PC-9 (cell line): Measurements from ENCODE around the gene IL20. TPM values are rescaled to one million over a fixed set of nuclear protein-coding genes. Genes with fewer than 3 reads are reported as not detected.

Experiments
- BruUV-seq: library from RNA; stranded (reverse); fragments of 400-500 nt; replicated peaks from 2 replicates; lab custom pipeline; 2021; lab: Mats Ljungman, UMichigan
- CTCF ChIA-PET: fragments of 300-600 bp; sonication (Branson Sonifier 250); formaldehyde crosslinking; loops from one replicate; lab custom pipeline; 2022; ENCODE audit warnings: antibody characterized with exemption; lab: Charles Lee
- POLR2A ChIA-PET: fragments of 300-600 bp; sonication (Branson Sonifier 250); formaldehyde crosslinking; loops from one replicate; lab custom pipeline; 2022; ENCODE audit warnings: antibody characterized with exemption; ENCODE audit not compliant: unreplicated experiment; lab: Charles Lee
- DNase-seq, 2 experiments: peaks; one replicate each; pipeline versions ENCODE4 v3.0.0 to v3.0.0-alpha.2; 2015 to 2022; ENCODE audit warnings: mixed read lengths in 1 of 2
- H2AFZ ChIP-seq: fragments of 200-600 bp; sonication (generic); 2 replicates; pipeline ENCODE4 v1.8.1; 2017; ENCODE audit warnings: antibody characterized with exemption
- H3F3A ChIP-seq: fragments of 200-600 bp; sonication (generic); 2 replicates; pipeline ENCODE4 v1.8.1; 2017; ENCODE audit warnings: antibody characterized with exemption, mild to moderate bottlenecking, low read depth; ENCODE audit not compliant: insufficient read depth
- H3K27ac ChIP-seq: fragments of 200-600 bp; sonication (generic); 2 replicates; pipeline ENCODE4 v1.6.1; 2016; ENCODE audit warnings: mixed run types
- H3K27me3 ChIP-seq: fragments of 200-600 bp; sonication (generic); 2 replicates; pipeline ENCODE4 v1.6.1; 2016; ENCODE audit warnings: low read depth, mixed run types; ENCODE audit not compliant: insufficient read depth
- H3K36me3 ChIP-seq: fragments of 200-600 bp; sonication (generic); 2 replicates; pipeline ENCODE4 v1.6.1; 2016; ENCODE audit warnings: low read depth, mixed run types
- H3K4me1 ChIP-seq: fragments of 200-600 bp; sonication (generic); replicated peaks from 2 replicates; pipeline ENCODE4 v1.6.1; 2016; ENCODE audit warnings: mixed run types; ENCODE audit not compliant: insufficient read depth
- H3K4me2 ChIP-seq: fragments of 200-600 bp; sonication (generic); 2 replicates; pipeline ENCODE4 v1.6.1; 2017; ENCODE audit warnings: mixed run types
- H3K4me3 ChIP-seq: fragments of 200-600 bp; sonication (generic); 2 replicates; pipeline ENCODE4 v1.6.1; 2016; ENCODE audit warnings: mixed run types
- H3K79me2 ChIP-seq: fragments of 200-600 bp; sonication (generic); 2 replicates; pipeline ENCODE4 v1.6.1; 2017; ENCODE audit warnings: low read depth, mixed run types
- H3K9me2 ChIP-seq: fragments of 200-600 bp; sonication (generic); 2 replicates; pipeline ENCODE4 v1.8.1; 2017; ENCODE audit warnings: mild to moderate bottlenecking; ENCODE audit not compliant: insufficient read depth
- H3K9me3 ChIP-seq: fragments of 200-600 bp; sonication (generic); 2 replicates; pipeline ENCODE4 v1.8.1; 2016; ENCODE audit warnings: low read depth; ENCODE audit not compliant: insufficient read depth
- H4K20me1 ChIP-seq: fragments of 200-600 bp; sonication (generic); 2 replicates; pipeline ENCODE4 v1.8.1; 2017; ENCODE audit not compliant: insufficient read depth
- EZH2 ChIP-seq: fragments of 200-600 bp; sonication (generic); IDR thresholded peaks from 2 replicates; pipeline ENCODE4 v1.8.0; 2017; ENCODE audit warnings: antibody characterized with exemption, low read depth
- intact Hi-C: fragments of 100-400 bp; cut with micrococcal nuclease; formaldehyde crosslinking; loops from one replicate; pipeline ENCODE4 v1.10.0; 2022; ENCODE audit not compliant: unreplicated experiment
- total RNA-seq: library from RNA; stranded (reverse); gene quantifications from 2 replicates; pipeline ENCODE4 v1.2.3, GENCODE V29; 2021
- TF ChIP-seq, protein P1 (sequence below): fragments of 200-600 bp; sonication (generic); conservative IDR thresholded peaks from 2 replicates; pipeline ENCODE4 v1.6.1; 2017; ENCODE audit warnings: mixed run types, antibody characterized with exemption, mild to moderate bottlenecking, moderate library complexity

Gene IL20
- total RNA-seq, 1 experiment from 2014 or later, result not detected

DNA sequence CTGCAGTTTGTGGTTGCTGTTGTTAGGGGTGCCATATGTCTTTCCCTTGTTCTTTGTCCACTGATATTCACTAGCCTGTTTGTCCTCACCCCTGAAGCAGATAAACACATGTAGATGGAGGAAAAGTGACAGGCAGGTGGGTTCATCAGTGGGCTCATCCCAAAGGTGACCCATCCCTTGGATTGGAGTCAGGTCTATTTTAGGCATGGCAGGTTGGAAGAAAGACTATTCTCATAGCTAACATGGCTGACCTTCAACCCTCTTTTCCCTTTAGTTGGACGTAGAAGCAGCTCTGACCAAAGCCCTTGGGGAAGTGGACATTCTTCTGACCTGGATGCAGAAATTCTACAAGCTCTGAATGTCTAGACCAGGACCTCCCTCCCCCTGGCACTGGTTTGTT is 37.3 kb downstream of the IL20 start:
- Histone ChIP-seq H3K36me3 (no peaks in the 10 kb centered on the region), H2AFZ (no peak overlapping the region), H3K27ac (no peak overlapping the region), H3K4me2 (no peak overlapping the region), H3K4me3 (no peak overlapping the region), H3K27me3 (no peaks in the 10 kb centered on the region), H3F3A (peaks cover 13% of the 10 kb centered on the region; the same call in 1 of the 2 replicates), H3K4me1 (peaks cover 28% of the 10 kb centered on the region), H3K9me2 (no peaks in the 10 kb centered on the region), H3K79me2 (no peaks in the 10 kb centered on the region), H4K20me1 (no peaks in the 10 kb centered on the region), H3K9me3 (no peaks in the 10 kb centered on the region)
- no peak for DNase-seq
- intact Hi-C loops, result no loop called here
- POLR2A ChIA-PET, result no interaction called here
- BruUV-seq, result no TSS peak
- CTCF ChIA-PET, result no interaction called here
- no peak for TF ChIP-seq EZH2
- TF ChIP-seq, protein P1, sequence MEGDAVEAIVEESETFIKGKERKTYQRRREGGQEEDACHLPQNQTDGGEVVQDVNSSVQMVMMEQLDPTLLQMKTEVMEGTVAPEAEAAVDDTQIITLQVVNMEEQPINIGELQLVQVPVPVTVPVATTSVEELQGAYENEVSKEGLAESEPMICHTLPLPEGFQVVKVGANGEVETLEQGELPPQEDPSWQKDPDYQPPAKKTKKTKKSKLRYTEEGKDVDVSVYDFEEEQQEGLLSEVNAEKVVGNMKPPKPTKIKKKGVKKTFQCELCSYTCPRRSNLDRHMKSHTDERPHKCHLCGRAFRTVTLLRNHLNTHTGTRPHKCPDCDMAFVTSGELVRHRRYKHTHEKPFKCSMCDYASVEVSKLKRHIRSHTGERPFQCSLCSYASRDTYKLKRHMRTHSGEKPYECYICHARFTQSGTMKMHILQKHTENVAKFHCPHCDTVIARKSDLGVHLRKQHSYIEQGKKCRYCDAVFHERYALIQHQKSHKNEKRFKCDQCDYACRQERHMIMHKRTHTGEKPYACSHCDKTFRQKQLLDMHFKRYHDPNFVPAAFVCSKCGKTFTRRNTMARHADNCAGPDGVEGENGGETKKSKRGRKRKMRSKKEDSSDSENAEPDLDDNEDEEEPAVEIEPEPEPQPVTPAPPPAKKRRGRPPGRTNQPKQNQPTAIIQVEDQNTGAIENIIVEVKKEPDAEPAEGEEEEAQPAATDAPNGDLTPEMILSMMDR, result no peak

DNA sequence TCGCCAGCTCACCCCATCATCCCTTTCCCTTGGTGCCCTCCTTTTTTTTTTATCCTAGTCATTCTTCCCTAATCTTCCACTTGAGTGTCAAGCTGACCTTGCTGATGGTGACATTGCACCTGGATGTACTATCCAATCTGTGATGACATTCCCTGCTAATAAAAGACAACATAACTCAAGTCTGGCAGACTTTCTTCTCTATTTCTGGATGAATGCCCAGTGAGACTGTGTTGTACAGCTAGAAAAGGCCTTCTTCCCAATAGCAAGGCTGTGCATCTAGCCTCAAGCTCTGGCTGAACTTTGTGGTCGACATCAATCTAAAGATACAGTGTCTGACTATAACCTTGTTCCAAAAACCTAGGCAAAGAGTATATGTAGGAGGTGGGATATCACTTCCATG is 38.3 kb downstream of the IL20 start:
- Histone ChIP-seq H3K4me2 (no peak overlapping the region), H4K20me1 (no peaks in the 10 kb centered on the region), H3K27me3 (no peaks in the 10 kb centered on the region), H2AFZ (no peak overlapping the region), H3K9me3 (no peaks in the 10 kb centered on the region), H3K27ac (no peak overlapping the region), H3K79me2 (no peaks in the 10 kb centered on the region), H3K4me1 (peaks cover 24% of the 10 kb centered on the region), H3K9me2 (no peaks in the 10 kb centered on the region), H3K4me3 (no peak overlapping the region), H3F3A (peaks cover 18% of the 10 kb centered on the region; the same call in 1 of the 2 replicates), H3K36me3 (no peaks in the 10 kb centered on the region)
- ChIA-PET POLR2A (no interaction called here), CTCF (no interaction called here)
- no peak for DNase-seq
- intact Hi-C loops, result no loop called here
- TF ChIP-seq, protein P1, result no peak
- TF ChIP-seq EZH2, result no peak
- BruUV-seq, result no TSS peak

DNA sequence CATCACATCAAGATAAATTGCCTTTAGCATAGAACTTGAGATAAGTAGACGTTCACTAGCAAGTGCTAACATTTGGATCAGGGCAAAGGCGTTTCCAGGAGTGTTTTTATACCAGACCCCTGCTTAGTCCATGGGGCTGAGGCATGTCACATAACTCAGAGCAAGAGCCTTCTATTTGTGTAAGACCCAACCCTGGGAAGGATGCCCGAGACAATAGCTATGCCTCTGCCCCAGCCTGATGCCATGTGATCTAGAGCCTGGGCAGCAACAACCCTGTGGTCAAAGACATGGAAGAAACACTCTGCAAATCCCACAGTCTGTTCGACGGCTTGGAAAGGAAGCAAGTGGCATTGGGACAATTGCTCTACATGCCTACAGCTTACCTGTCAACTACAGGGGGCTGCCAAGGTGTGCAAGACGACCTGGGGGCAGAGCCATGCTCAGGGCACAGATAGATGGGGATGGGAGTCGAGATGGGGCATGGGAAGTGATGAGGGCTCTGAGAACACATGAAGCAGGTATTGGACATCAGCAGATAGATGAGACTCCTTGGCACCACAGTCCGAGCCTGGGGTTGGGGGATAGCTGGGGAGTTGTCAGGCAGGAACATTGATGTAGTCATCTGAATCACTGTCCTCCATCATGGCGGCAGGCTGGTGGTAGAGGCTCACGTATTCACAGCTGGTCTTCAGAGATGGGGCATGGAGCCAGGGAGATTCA is 39.2 kb downstream of the IL20 start:
- Histone ChIP-seq H3K36me3 (no peaks in the 10 kb centered on the region), H3K9me2 (no peaks in the 10 kb centered on the region), H3K27me3 (no peaks in the 10 kb centered on the region), H3K27ac (no peak overlapping the region), H3K79me2 (no peaks in the 10 kb centered on the region), H3K4me1 (peaks cover 23% of the 10 kb centered on the region), H2AFZ (no peak overlapping the region), H3K9me3 (no peaks in the 10 kb centered on the region), H3K4me2 (no peak overlapping the region), H3K4me3 (no peak overlapping the region), H3F3A (peaks cover 23% of the 10 kb centered on the region; the same call in 1 of the 2 replicates), H4K20me1 (no peaks in the 10 kb centered on the region)
- TF ChIP-seq, protein P1, result no peak
- TF ChIP-seq EZH2, result no peak
- no peak for DNase-seq
- CTCF ChIA-PET, result no interaction called here
- intact Hi-C loops, result loop anchor here (1.0 kb wide), 1 partner anchor 9 kb away; no protein-coding TSS in a partner anchor
- BruUV-seq, result no TSS peak
- POLR2A ChIA-PET, result interaction anchor here (0.6 kb wide), 1 partner anchor 121 kb away, joined by 4 read pairs; no protein-coding TSS in a partner anchor
